GM12873 (cell line): ENCODE results near the gene KLF6.

Source experiments
- CTCF ChIP-seq: IDR thresholded peaks from 2 replicates; pipeline ENCODE4 v1.5.1; 2012; ENCODE audit warnings: low read depth, mild to moderate bottlenecking, moderate library complexity, low read length, control low read depth; ENCODE audit not compliant: insufficient read depth; ENCODE audit errors: missing control alignments

The KLF6 gene

DNA sequence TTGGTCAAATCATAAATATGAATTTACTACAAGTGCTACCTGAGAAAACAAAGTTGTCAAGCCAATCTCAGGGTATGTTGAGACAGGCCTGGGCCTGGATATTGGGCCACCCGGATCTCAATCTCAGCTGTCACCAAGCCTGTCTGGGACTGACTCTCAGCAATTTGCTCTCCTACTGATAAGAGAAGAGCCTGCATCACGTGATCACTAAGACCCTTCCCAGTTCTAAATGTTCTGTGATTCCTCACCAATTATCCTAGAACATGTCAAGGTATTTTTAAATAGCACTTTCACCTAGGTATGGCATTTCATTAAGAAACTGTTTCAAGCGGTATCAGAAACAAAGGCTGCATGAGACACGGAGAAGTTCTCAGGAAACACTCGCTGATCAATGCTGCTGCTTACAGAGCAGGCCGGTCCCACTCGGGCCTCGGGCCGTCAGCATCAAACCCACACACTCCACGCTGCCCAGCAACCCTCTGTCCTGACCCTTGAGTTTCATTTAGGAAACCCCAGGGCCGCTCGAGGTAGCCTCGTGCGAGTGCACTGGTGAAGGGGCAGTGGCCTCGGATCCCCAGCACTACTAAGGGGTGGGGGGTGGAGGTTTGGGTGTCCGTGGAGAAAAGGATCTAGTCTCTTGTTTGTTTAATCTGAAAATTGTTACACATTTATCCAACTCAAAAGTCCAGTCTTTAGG is 4.1 kb downstream of the KLF6 start:
- no peak for TF ChIP-seq CTCF

- no peak for TF ChIP-seq CTCF
Measured at GRCh38 chr10:3780021-3780770, 4.8 kb downstream of the KLF6 start.

- no peak for TF ChIP-seq CTCF
Measured at GRCh38 chr10:3779158-3779741, 5.8 kb downstream of the KLF6 start.

GRCh38 chr10:3778692-3779157 is 6.3 kb downstream of the KLF6 start:
- no peak for TF ChIP-seq CTCF

GRCh38 chr10:3777981-3778691 is 6.9 kb downstream of the KLF6 start:
- no peak for TF ChIP-seq CTCF

DNA sequence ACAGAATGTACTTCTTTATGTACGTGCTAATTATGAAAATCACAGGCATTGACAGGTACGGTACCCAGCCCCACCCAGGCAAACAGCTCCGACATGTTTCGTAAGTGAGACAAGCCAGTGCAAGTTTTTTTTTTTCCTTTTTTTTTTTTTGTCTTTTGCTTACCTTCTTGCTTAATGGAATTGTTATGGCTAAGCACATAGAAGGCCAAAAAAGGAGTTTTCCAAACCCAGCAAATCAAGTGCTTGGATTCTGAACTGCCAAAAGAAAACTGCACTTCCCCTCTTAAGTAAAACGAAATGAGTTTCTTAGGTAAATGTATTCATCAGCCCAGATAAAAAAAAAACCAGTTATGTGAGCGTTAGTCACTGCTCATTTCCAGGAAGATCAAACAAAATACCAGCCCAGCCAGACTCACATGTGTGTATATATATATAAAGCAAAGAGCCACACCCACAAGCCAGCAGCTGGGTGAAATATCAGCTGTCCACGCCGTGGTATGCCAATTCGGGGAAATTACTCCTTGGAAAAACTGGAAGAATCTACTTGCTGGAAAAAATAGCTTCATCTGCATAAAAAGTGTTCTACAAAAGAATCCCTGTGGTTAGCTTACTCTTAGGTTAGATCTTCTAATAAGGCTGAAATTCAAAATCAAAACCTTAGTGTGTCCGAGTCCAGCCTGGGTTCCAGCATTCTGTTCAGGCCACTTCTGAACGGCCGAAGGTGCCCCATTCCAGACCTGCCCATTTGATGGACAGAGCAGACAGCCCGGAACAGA is 8.0 kb downstream of the KLF6 start:
- TF ChIP-seq CTCF, result no peak
